Measurements from ENCODE around the gene CHD1. TPM values are rescaled to one million over a fixed set of nuclear protein-coding genes. Genes with fewer than 3 reads are reported as not detected.
"Not testable (repeated sequence)": the region's sequence is repeated elsewhere in the genome, so short reads cannot be mapped to it uniquely, and the experiment has no call there.

Gene CHD1
- total RNA-seq, 1 donor from 2014 or later = 39.0 TPM

- Histone ChIP-seq H3K4me2 (ENCODE audit: low read length) (no peak overlapping the region), H3K27ac (ENCODE audit: low read depth, low read length) (no peak overlapping the region), H2AFZ (ENCODE audit: low read depth, low read length) (no peak overlapping the region), H3K36me3 (ENCODE audit: insufficient read depth, low read length) (no peaks in the 10 kb centered on the region), H3K4me1 (ENCODE audit: insufficient read depth, low read length) (no peaks in the 10 kb centered on the region), H3K9ac (ENCODE audit: low read length) (no peak overlapping the region), H3K79me2 (ENCODE audit: insufficient read depth, low read length) (no peaks in the 10 kb centered on the region), H4K20me1 (ENCODE audit: insufficient read depth, low read length) (no peaks in the 10 kb centered on the region), H3K27me3 (ENCODE audit: insufficient read depth, low read length) (no peaks in the 10 kb centered on the region), H3K9me3 (ENCODE audit: insufficient read depth, low read depth, low read length) (no peaks in the 10 kb centered on the region), H3K4me3 (ENCODE audit: insufficient read depth, low read depth, low read length) (no peak overlapping the region)
- FAIRE-seq (no peak), DNase-seq (ENCODE audit: low read depth) (no peak)
- Mint-ChIP-seq H3K4me1 (ENCODE audit: low read depth, unreplicated experiment) (peaks cover 8% of the 10 kb centered on the region), H3K27me3 (ENCODE audit: low read depth, unreplicated experiment) (no peaks in the 10 kb centered on the region), H3K27ac (ENCODE audit: unreplicated experiment) (no peak overlapping the region), H3K9me3 (ENCODE audit: unreplicated experiment) (no peaks in the 10 kb centered on the region), H3K4me3 (ENCODE audit: unreplicated experiment) (no peak overlapping the region), H3K36me3 (ENCODE audit: low read depth, unreplicated experiment) (no peaks in the 10 kb centered on the region)
- TF ChIP-seq CTCF (IDR thresholded peaks at IDR 0.05; ENCODE audit: insufficient read depth, low read depth, low read length) (no peak), EZH2 (IDR thresholded peaks at IDR 0.05; ENCODE audit: insufficient read depth, low read length) (no peak)
Measured at GRCh38 chr5:98961665-98962344, 33.0 kb upstream of the CHD1 start.

DNA sequence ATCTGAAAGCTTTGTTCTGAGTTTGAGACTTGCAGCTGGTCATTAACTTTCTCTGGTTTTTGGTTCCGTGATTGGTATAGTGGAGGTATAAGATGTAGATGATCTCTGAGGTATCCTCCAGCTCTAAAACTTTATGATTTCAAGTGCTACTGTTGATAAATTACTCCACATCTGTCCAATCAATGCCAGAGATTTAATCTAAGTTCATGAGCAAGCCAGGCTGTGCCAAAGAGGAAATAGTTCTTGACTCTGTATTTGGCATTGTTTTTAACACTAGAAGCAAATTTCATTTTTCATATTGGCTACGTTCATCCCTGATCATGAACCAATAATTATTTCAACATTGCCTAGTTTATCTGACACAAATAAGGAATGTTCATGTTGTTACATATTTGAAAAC is 28.5 kb upstream of the CHD1 start:
- no peak overlapping the region for H3K9ac ChIP-seq (ENCODE audit: low read length)
- H3K27ac ChIP-seq (ENCODE audit: low read depth, low read length) = no peak overlapping the region
- H2AFZ ChIP-seq (ENCODE audit: low read depth, low read length) = no peak overlapping the region
- no peaks in the 10 kb centered on the region for H3K27me3 ChIP-seq (ENCODE audit: insufficient read depth, low read length)
- H3K9me3 ChIP-seq (ENCODE audit: insufficient read depth, low read depth, low read length) = no peaks in the 10 kb centered on the region
- no peak overlapping the region for H3K4me3 ChIP-seq (ENCODE audit: insufficient read depth, low read depth, low read length)
- Mint-ChIP-seq H3K27ac (ENCODE audit: unreplicated experiment) (no peak overlapping the region), H3K27me3 (ENCODE audit: low read depth, unreplicated experiment) (no peaks in the 10 kb centered on the region), H3K36me3 (ENCODE audit: low read depth, unreplicated experiment) (peaks cover 2% of the 10 kb centered on the region), H3K4me1 (ENCODE audit: low read depth, unreplicated experiment) (no peaks in the 10 kb centered on the region), H3K9me3 (ENCODE audit: unreplicated experiment) (no peaks in the 10 kb centered on the region), H3K4me3 (ENCODE audit: unreplicated experiment) (no peak overlapping the region)
- no peaks in the 10 kb centered on the region for H4K20me1 ChIP-seq (ENCODE audit: insufficient read depth, low read length)
- TF ChIP-seq EZH2 (IDR thresholded peaks at IDR 0.05; ENCODE audit: insufficient read depth, low read length) (no peak), CTCF (IDR thresholded peaks at IDR 0.05; ENCODE audit: insufficient read depth, low read depth, low read length) (no peak)
- FAIRE-seq = no peak
- H3K36me3 ChIP-seq (ENCODE audit: insufficient read depth, low read length) = no peaks in the 10 kb centered on the region
- no peaks in the 10 kb centered on the region for H3K79me2 ChIP-seq (ENCODE audit: insufficient read depth, low read length)
- H3K4me1 ChIP-seq (ENCODE audit: insufficient read depth, low read length) = no peaks in the 10 kb centered on the region
- H3K4me2 ChIP-seq (ENCODE audit: low read length) = no peak overlapping the region
- no peak for DNase-seq (ENCODE audit: low read depth)

GRCh38 chr5:98955888-98956287 is 27.1 kb upstream of the CHD1 start:
- not testable (repeated sequence) for H3K4me1 Mint-ChIP-seq (ENCODE audit: low read depth, unreplicated experiment); H3K4me2 ChIP-seq (ENCODE audit: low read length)

DNA sequence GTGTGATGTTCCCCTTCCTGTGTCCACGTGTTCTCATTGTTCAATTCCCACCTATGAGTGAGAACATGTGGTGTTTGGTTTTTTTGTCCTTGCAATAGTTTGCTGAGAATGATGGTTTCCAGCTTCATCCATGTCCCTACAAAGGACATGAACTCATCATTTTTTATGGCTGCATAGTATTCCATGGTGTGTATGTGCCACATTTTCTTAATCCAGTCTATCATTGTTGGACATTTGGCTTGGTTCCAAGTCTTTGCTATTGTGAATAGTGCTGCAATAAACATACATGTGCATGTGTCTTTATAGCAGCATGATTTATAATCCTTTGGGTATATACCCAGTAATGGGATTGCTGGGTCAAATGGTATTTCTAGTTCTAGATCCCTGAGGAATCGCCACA is 26.7 kb upstream of the CHD1 start:
- H3K36me3 Mint-ChIP-seq (ENCODE audit: low read depth, unreplicated experiment); H3K9ac ChIP-seq (ENCODE audit: low read length); H4K20me1 ChIP-seq (ENCODE audit: insufficient read depth, low read length); H3K4me3 ChIP-seq (ENCODE audit: insufficient read depth, low read depth, low read length); H3K4me1 Mint-ChIP-seq (ENCODE audit: low read depth, unreplicated experiment); H3K4me2 ChIP-seq (ENCODE audit: low read length); H3K27ac ChIP-seq (ENCODE audit: low read depth, low read length); H3K36me3 ChIP-seq (ENCODE audit: insufficient read depth, low read length); H3K27me3 ChIP-seq (ENCODE audit: insufficient read depth, low read length); H3K27ac Mint-ChIP-seq (ENCODE audit: unreplicated experiment); DNase-seq (ENCODE audit: low read depth); H3K4me3 Mint-ChIP-seq (ENCODE audit: unreplicated experiment); FAIRE-seq; H3K79me2 ChIP-seq (ENCODE audit: insufficient read depth, low read length); H3K9me3 ChIP-seq (ENCODE audit: insufficient read depth, low read depth, low read length); H3K9me3 Mint-ChIP-seq (ENCODE audit: unreplicated experiment); H3K27me3 Mint-ChIP-seq (ENCODE audit: low read depth, unreplicated experiment); H2AFZ ChIP-seq (ENCODE audit: low read depth, low read length); H3K4me1 ChIP-seq (ENCODE audit: insufficient read depth, low read length): not testable (repeated sequence)

More at GRCh38 chr5:98955888-98956287, 27.1 kb upstream of the CHD1 start:
- not testable (repeated sequence) for H3K4me3 Mint-ChIP-seq (ENCODE audit: unreplicated experiment); H4K20me1 ChIP-seq (ENCODE audit: insufficient read depth, low read length); H3K79me2 ChIP-seq (ENCODE audit: insufficient read depth, low read length); H3K27ac ChIP-seq (ENCODE audit: low read depth, low read length); H3K27me3 Mint-ChIP-seq (ENCODE audit: low read depth, unreplicated experiment); FAIRE-seq; H3K9me3 Mint-ChIP-seq (ENCODE audit: unreplicated experiment); H3K27ac Mint-ChIP-seq (ENCODE audit: unreplicated experiment); H3K9ac ChIP-seq (ENCODE audit: low read length); H3K4me3 ChIP-seq (ENCODE audit: insufficient read depth, low read depth, low read length); H3K27me3 ChIP-seq (ENCODE audit: insufficient read depth, low read length); H2AFZ ChIP-seq (ENCODE audit: low read depth, low read length); H3K36me3 Mint-ChIP-seq (ENCODE audit: low read depth, unreplicated experiment); H3K36me3 ChIP-seq (ENCODE audit: insufficient read depth, low read length); DNase-seq (ENCODE audit: low read depth); H3K9me3 ChIP-seq (ENCODE audit: insufficient read depth, low read depth, low read length); H3K4me1 ChIP-seq (ENCODE audit: insufficient read depth, low read length)
